ENCODE results near the gene LTB.

DNA sequence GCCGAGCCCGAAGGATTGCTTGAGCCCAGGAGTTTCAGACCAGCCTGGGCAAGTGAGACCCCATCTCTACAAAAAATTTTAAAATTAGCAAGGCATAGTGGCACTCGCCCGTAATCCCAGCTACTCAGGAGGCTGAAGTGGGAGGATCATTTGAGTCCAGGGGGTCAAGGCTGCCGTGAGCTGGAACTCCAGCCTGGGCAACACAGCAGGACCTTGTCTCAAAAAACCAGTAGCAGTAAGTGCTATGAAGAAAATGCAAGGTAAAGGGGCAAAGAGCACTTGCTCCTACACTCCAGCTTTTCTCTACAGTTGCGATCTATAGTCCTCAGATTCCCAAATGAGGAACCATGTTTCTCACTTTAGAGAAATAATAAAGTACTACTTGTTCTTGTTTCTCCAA is 38.6 kb downstream of the LTB start:
- TF ChIP-seq, protein P1, sequence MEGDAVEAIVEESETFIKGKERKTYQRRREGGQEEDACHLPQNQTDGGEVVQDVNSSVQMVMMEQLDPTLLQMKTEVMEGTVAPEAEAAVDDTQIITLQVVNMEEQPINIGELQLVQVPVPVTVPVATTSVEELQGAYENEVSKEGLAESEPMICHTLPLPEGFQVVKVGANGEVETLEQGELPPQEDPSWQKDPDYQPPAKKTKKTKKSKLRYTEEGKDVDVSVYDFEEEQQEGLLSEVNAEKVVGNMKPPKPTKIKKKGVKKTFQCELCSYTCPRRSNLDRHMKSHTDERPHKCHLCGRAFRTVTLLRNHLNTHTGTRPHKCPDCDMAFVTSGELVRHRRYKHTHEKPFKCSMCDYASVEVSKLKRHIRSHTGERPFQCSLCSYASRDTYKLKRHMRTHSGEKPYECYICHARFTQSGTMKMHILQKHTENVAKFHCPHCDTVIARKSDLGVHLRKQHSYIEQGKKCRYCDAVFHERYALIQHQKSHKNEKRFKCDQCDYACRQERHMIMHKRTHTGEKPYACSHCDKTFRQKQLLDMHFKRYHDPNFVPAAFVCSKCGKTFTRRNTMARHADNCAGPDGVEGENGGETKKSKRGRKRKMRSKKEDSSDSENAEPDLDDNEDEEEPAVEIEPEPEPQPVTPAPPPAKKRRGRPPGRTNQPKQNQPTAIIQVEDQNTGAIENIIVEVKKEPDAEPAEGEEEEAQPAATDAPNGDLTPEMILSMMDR (IDR thresholded peaks at IDR 0.05) = no peak
- TF ChIP-seq POLR2AphosphoS5 (IDR thresholded peaks at IDR 0.05) = no peak
- TF ChIP-seq EP300 (IDR thresholded peaks at IDR 0.05) = no peak
- no peak for TF ChIP-seq POLR2A (IDR thresholded peaks at IDR 0.05)
